HG03103 (cell line): Measurements from ENCODE around the gene SEMA3G.

Source experiments
- ATAC-seq: cut with Tn5 transposase; IDR thresholded peaks from one replicate; pipeline ENCODE4 v1.9.1; 2021; ENCODE audit warnings: low read depth; ENCODE audit not compliant: unreplicated experiment

Gene SEMA3G

DNA sequence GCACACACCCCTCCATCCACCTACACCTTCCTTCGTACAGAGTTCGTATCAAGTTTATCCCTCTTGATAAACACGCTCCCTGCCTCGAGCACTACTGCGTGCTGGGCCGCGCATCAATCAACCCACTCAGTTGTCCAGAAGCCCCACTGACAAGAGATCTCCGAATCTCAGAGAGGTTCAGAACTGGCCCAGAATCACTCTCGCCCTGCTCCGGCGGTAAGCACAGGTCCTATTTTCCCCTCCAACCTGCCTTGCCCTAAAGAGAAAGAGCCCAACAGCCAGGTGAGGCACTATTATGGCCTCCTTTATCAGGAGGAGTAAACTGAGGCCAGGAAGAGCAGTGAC, 10.0 kb upstream of the SEMA3G start:
- no peak for ATAC-seq

DNA sequence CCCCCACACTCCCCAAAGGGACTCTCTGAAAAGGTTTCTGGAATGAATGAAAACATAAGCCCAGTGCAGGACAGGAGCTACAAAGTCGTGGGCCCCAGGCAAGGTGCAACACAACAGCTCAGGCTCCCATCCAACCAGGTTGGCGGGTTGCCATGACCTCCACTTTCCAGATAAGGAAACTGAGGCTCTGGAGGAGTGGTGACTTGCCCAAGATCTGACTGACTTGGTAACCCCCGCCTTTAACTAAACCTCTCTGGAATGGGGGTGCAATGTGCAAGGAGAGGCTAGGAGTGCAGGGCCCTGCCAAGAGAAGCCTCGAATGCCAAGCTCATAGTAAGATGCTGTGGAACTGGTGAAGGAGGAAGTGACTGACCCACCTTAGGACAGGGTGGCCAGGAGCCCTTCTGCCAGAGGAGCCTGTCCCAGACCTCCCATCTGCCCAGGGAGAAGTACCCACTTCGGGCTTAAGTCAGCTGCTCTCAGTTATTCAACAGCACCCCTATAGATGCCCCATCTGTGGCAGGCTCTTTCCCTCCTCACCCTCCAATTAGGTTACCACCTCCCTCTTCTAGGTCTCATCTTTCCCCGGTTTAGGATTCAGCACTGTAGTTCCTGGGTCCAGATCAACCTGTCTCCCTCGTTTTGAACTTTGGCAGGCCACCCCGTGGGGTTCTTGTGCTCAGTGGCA, 9.5 kb upstream of the SEMA3G start:
- no peak for ATAC-seq

DNA sequence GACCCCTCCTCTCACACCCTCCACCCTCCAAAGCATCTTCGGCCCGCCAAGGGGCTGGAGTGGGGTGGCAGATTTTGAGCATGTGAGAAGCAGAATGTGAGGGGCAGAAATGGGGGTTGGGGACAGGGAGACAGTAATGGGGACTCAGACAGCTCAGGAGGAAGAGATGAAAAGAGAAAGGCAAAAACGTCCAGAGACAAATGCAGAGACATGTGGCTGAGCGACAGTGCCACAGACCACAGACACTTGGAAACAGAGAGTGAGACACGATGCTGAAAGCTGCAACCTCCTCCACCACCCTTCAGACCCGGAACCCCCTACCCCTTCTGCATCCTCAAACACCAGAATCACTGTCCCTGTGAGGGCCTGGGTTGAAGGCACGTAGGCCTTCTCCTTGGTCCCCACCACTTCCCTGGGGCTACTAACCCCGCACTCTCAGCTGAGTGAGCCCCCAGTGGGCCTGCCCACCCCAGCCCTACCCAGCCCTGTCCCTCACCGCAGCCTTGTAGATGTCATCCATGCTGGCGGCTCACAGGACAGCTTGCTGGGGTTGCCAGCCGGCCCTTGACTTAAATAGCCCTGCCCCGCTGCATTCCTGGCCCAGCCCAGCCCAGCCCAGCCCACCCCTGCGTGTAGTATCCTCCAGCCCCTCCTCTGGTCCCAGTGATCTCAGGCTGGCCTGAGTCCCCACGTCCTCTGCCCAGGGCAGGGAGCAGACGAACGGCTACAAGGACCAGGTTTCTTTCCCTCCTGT, 8.8 kb upstream of the SEMA3G start, which contains the start of gene TNNC1:
TSS of gene TNNC1 (minus strand) at position 546 of the 754 bp plus-strand sequence. CDS start at position 520, 26 bp downstream.
- ATAC-seq, result no peak

DNA sequence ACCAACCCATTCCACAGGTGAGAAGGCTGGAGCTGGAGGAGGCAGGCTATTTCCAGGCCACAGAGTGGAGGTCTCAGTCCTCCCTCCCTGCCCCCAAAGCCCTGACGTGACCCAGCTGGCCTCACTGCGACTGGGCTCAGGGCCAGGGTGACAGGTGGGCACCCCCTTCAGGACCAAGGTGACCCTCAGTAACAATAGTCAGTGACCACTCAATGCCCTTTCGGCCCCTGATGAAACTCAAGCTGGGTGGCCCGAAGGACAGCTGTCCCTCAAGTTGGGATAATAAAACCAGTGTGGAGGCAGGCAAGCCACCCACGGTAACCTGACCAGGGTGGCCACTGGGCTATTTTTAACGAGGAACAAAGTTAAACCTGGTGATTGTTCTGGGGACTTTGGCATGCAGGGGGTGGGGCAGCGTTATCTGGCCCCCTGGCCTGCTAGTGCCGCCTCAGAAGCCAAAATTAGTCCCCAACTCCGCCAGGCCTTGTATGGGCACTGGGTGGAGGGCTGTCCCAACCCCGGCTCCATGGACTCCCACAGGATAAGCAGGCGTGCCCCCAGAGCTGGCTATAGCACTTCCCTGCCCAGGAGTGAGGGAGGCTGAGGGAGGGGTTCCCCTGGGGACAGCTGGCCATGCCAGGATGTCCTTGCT, 7.8 kb upstream of the SEMA3G start:
- no peak for ATAC-seq

DNA sequence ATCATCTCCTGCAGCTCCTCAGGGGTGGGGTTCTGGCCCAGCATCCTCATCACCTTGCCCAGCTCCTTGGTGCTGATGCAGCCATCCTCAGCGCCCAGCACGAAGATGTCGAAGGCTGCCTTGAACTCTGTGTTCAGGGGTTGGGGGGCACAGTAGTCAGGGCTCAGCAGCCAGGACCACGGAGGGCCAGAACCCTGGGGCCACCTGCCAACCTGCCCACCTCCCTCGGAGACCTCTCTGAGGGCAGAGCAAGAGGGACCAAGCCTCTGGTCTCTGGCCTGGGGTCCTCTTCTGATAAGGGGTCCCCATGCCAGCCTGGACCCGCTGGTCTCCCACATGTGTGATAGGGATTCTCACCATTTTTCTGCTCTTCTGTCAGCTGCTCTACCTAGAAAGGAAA, 7.2 kb upstream of the SEMA3G start:
- no peak for ATAC-seq

DNA sequence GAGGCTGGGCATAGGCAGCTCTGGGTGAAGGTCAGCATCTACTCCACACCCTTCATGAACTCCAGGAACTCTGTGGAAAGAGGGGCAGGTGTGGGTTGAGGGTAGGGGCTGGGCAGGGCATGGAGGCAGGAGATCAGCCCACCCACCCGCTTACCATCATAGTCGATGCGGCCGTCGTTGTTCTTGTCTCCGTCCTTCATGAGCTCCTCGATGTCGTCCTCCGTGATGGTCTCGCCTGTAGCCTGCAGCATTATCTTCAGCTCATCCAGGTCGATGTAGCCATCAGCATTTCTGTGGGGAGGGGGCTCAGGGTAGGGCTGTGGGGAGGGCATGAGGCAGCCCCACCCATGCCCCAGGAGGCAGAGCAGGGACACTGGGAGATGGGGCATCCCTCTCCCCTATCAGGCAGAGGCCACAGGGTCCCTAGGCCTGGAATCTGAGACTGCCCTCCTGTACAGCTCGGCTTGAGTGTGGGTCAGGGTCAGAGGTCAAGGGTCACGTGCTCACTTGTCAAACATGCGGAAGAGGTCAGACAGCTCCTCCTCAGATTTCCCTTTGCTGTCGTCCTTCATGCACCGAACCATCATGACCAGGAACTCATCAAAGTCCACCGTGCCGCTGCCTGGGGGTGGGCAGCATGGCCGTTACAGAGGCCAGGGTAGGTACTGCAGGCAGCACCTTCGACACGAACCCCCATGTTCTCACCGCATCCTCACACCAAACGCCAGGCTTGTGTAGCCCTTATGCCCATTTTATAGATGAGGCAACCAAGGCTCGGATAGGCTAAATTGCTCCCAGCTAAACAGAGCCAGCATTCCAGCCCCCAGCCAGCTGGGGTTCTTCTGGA, 6.6 kb upstream of the SEMA3G start:
- no peak for ATAC-seq

DNA sequence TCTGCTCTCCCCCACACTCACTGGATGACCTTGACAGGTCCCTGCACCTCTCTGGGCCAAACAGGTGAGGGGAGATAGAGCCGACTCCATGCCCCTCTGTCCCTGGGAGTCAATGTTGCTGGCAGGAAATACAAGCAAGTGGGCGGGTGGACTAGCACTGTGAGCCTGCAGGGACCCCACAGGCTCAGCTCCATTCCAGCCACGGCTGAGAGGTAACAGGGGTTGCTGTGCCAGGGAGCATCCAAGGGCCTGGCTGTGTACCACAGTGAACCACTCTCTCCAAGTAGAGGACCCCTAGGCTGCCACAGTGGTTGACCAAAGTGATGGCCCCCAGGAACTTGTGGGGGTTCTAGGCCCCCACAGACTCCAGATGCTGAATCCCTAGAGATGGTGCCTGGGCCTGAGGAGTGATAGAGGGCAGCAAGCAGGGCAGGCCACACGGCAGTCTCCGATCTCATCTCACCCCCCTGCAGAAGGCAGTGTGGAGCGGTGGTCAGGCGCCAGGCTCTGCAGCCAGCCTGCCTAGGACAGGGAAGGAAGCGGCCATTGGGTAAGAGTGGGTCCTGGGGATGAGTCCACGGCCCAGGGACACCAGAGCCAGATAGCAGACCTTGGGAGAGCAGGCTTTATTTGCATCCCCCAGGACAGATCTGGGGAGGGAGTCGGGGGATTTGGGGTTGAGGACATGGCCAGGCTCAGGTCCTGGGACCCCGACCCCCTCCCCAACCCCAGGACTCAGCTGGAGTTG, 5.8 kb upstream of the SEMA3G start:
- ATAC-seq, result no peak

DNA sequence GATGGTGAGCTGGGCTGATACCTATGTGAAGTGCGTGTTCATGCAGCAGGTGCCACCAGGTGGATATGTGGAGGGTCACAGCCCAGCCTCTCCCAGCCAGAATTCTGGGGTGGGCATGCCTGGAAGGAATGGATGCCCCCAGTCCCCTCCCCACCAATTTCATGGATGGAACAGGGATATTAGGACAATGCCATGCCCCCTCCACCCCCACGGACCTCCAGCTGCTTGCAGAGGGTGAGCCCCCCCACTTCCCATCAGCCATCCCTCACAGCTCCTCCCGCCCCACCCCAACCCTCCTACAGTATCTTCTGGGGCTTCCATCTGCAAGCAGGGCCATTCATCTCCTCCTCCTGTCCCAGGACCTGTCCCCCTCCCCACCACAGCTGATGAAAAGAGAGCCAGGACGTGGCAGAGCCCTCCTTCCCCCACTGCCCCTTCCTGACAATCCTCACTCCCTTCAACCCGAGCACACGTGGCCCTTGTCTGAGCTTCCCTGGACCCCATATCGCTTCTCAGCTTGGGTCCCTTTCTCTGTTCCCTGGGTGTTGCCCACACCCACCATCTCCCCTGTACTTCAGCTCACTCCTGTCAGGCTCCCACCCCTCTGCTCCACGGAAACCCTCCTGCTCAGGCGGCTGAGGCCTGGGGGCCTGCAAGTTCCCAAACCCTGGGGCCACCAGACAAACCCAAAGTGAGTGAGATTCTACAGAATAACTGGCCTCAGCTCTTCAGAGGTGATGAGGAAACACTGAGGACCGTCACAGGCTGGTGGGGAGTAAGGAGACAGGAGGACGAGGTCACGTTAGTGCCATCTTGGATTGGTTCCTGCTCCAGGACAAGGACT, 2.8 kb upstream of the SEMA3G start:
- ATAC-seq, result no peak

DNA sequence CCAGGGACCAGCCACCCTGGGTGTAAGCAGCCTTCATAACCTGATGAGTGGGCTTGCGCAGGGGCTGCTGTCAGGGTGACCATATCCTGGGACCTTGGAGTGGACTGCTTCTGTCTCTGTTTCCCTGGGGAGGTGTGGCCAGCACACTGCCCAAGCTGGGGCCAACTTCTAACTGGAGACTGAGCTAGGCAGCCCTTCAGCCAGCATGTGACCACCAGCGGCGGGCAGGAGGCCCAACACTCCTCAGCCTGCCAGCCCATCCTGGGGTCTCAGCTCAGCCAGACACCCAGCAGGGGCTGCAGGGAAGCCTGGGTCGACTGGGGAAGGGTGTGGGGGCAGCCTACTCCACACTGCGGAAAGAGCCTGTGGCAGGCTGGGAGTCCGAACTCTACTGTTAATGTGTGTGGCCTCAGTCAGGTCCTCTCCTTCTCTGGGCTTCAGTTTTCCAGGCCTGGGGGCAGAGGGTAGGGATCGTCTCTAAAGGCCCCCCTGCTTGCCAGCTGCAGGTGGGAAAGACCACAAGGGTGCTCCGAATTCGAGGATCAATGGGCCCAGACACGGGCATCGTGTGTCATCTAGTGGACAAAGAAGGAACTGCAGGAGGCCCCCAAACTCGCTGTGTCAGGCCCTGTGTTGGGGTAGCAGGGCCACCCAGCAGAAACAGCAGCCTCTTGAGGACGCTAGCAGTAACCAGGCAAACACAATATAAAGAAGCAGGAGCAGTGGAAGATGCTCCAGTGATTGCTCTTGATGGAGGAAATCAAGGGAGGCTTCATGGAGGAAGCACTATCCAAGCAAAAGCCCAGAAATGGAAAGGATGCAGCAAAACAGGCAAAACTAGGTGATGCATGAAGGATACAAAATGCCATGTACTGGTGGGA, 2.0 kb upstream of the SEMA3G start:
- peak; percentile 52 for ATAC-seq

DNA sequence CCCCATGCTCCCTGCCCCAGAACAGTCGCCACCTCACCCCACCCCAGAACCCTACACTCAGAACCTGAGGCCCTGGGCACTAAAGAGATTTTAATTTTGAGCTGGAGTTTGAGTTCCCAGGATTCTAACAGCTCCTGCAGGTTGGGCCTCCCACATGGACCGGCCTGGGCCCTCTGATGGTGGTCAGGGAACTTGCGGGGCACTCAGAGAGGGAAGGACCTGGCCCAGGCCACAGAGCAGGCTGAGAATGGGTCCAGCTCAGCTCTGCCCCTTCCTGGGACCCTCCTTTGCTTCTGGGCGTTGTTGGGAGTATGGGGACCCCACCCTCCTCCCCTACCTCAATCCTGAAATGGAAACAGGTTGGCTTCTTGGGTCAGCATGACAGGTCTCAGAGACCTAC, 1.1 kb upstream of the SEMA3G start:
- ATAC-seq, result no peak

DNA sequence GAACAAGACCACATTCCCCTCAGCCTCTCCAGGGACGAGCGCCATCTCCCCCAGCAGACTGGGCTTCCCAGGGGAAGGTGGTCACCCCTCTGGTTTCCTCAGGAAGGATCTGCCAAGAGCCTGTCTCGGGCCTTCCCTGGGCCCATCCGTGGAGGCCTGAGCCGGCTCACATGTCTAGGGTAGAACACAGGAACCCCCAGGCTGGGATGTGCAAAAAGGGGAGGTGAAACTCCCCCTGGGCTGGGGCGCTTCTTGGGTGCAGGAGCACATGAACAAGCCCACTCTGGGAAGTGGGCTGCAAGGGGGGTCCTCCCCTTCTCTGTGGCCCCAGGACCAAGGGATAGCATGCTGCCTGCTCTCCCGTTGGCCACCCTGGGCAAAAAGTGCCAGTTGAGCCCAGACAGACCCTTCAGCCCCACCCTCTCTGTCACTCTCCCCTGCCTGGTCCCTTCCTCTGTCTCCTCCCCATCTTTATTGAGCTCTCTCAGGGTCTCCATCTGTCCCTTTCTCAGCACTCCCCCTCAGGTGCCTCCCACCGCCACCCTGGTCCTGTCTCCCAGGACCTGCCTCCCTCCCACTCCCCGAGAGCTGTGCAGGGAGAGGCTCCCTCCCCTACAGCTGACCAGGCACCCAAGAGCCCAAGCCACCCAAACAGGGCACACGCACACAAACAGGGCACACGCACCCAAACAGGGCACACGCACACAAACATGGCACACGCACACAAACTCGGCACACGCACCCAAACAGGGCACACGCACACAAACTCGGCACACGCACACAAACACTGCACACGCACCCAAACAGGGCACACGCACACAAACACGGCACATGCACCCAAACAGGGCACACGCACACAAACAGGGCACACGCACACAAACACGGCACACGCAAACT, 864 bp downstream of the SEMA3G start:
- ATAC-seq, result no peak

DNA sequence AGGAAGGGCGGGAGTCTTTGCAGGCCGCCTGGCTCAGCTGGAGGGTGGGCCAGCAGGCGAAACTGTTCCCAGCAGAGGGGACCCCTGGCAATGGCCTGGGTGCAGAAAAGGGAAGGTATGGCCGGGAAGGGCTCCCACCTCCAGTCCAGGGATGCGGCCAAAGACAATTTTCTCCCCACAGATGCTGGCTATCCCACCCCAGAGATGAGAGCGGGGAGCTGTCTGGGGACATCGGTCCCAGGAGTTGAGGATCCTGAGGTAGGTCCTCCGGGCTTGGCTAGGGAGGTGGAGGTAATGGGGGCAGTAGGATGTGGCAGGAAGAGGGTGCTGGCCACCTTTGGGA, 1.7 kb downstream of the SEMA3G start:
- ATAC-seq, result no peak

DNA sequence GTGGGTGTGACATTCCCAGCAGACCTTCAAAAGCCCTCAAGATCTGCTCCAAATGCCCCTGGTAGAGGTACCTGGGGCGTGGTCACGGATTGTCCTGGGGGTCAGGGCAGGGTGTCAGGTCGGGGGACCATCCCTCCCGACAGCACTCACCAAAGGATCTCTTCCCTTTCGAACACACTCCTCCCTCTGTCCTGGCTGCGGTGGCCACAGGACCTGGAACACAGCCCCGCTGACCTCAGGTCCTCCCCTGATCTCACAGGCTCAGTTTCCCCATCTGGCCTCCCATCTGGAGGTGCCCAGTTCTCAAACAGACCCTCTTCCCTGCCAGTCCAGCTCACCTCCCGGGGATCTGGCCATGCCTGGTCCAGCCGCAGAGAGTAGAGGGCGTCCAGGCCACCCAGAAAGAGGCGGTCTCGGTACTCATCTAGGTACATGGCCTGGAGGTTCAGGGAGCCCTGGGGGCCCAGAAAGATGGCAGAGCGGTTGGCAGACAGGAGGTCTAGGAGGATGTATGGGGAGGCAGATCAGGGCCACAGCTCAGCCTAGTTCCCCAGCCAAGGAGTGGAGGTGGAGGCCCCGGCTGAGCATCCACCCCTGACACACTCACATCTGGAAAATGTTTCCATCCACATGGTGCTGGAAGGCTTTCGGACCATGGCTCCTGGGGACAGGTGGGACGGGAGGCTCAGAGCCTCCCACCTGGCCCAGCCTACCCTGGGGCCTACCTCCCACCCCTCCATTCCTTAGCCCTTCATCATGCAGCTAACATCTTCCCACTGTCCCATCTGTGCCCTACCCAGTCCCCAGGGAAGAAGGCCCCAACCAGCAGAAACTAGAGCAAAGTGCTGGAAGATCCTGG, 2.3 kb downstream of the SEMA3G start:
- ATAC-seq, result no peak

DNA sequence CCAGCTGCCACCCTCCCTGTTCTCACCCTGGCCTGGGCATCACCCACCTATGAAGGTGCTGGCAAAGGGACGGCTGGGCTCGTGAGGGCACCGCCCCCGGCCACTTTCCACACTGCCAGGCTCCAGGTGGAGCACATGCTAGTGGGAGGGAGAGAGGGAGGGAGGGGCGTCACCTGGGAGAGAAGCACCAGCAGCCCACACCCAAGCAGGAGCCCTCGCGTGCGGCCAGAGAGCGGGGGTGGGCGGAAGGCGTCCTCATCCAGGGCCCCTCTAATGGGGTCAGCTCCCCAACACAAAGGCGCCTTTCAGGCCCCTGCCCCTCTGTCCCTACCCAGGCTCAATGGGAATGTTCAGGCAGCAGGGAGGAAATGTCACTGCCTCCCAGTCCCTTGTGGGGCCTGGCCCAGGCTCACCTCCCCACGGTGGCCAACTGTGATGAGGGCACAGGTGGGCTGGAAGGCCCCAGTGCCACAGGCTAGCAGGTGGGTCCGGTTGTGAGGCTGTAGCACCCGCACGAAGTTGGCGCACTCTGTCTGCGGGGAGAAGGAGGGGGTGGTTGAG, 3.1 kb downstream of the SEMA3G start:
- ATAC-seq, result no peak

DNA sequence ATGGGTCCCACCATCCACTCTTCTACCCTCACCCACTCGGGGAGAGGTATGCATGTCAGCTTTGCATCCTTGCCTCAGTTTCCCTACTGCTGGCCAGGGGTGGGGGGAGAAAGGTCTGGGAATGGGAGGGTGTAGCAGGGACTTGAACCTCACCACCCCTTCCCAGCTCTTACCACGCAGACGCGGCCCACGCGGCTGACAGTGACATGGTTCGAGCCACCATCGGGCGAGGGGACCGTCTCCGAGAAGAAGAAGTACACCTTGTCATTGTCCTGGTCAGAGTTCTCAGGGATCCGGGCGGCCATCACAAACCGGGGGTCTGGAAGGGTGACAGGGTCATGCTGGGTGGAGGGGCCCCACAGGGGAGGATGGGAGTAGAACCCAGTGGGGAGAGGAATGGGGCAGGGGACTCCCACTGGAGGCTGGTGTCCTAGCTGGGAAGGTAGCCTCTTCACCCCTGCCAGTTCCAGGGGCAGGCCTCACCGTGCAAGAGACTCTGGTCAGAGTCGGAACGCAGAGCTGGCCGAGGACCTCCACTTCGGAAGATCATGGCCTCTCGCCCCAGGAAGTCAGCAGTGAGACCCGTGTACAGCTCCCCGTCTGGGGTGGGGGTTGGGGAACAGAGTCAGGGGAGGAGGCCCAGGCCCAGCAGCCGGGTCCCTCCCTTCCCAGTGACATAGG, 3.7 kb downstream of the SEMA3G start:
- ATAC-seq, result no peak

DNA sequence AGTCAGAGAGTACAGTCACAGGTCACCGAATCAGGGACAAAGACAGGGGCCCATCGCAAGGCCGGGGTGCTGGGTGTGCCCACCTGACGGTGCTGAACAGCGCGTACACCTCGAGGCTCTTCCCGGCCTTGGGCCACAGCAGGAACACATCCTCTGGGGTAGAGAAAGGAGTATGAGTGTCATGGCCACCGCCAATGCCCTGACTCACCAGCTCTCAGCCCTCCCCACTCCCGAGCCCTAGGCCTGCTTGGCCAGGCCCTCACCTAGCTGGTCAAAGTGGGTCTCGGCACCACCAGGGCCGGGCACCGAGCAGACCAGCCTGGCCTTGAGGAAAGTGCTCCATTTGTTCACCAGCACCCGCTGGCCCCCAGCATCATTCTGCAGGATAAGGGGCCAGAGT, 4.2 kb downstream of the SEMA3G start:
- no peak for ATAC-seq
